Stimulated activated CD4-positive, alpha-beta T cell treated with anti-CD3 and anti-CD28 coated beads, TNF-alpha, amount 100 ng/mL, for 4 hours (primary cell): ENCODE data around the gene DNAJB11.
"Not testable (repeated sequence)": the region's sequence is repeated elsewhere in the genome, so short reads cannot be mapped to it uniquely, and the experiment has no call there.

Experiments
- DNase-seq, 3 experiments: peaks; one replicate each; pipeline ENCODE4 v3.0.0-alpha.2; 2020; ENCODE audit warnings: low read depth in 3 of 3

The DNAJB11 gene

GRCh38 chr3:186570096-186570940 lies at the start of gene DNAJB11:
DNAJB11 (plus strand) TSS chr3:186570720; CDS start chr3:186570898, 178 bp downstream.
- DNase-seq = peak; percentile 88 to 96 (median 95)

- no peak for DNase-seq
These were observed 49.3 kb upstream of the DNAJB11 start for GRCh38 chr3:186520957-186521842.

- no peak for DNase-seq
These were observed 47.5 kb upstream of the DNAJB11 start for GRCh38 chr3:186523022-186523421.

GRCh38 chr3:186523434-186523833 lies 47.1 kb upstream of the DNAJB11 start:
- no peak for DNase-seq

- no peak for DNase-seq
These were observed 45.9 kb upstream of the DNAJB11 start for GRCh38 chr3:186524616-186525015.

- no peak for DNase-seq
These were observed 44.9 kb upstream of the DNAJB11 start for GRCh38 chr3:186525369-186526255.

GRCh38 chr3:186526256-186526606 lies 44.3 kb upstream of the DNAJB11 start:
- no peak for DNase-seq

GRCh38 chr3:186529201-186529999 lies 41.1 kb upstream of the DNAJB11 start:
- no peak for DNase-seq

- no peak for DNase-seq
These were observed 40.1 kb upstream of the DNAJB11 start for GRCh38 chr3:186530415-186530814.

- not testable (repeated sequence) for DNase-seq
These were observed 38.8 kb upstream of the DNAJB11 start for GRCh38 chr3:186531694-186532093.

- DNase-seq = no peak
These were observed 37.9 kb upstream of the DNAJB11 start for GRCh38 chr3:186532598-186533072.

- peak in 1 of 3 experiments; percentile 27 for DNase-seq
These were observed 36.3 kb upstream of the DNAJB11 start for GRCh38 chr3:186534113-186534669.

- no peak for DNase-seq
These were observed 33.4 kb upstream of the DNAJB11 start for GRCh38 chr3:186536883-186537844.

GRCh38 chr3:186538779-186539178 lies 31.7 kb upstream of the DNAJB11 start:
- no peak for DNase-seq

GRCh38 chr3:186540221-186540834 lies 30.2 kb upstream of the DNAJB11 start:
- peak; percentile 43 to 76 (median 70) for DNase-seq

- no peak for DNase-seq
These were observed 29.7 kb upstream of the DNAJB11 start for GRCh38 chr3:186540835-186541226.

GRCh38 chr3:186544281-186544680 lies 26.2 kb upstream of the DNAJB11 start, which contains the start of gene CRYGS:
CRYGS (minus strand) TSS chr3:186544380; CDS start chr3:186544326, 54 bp downstream.
- DNase-seq = no peak

GRCh38 chr3:186549497-186549896 lies 21.0 kb upstream of the DNAJB11 start:
- DNase-seq = no peak

- no peak for DNase-seq
These were observed 19.1 kb upstream of the DNAJB11 start for GRCh38 chr3:186551387-186551786.
